ENCODE data around the gene MEF2C. TPM values are rescaled to one million over a fixed set of nuclear protein-coding genes. Genes with fewer than 3 reads are reported as not detected.

Gene MEF2C
- total RNA-seq, 1 donor from 2014 or later, result 20.5 TPM

- Mint-ChIP-seq H3K27ac (ENCODE audit: unreplicated experiment) (no peak overlapping the region), H3K9me3 (ENCODE audit: unreplicated experiment) (no peaks in the 10 kb centered on the region), H3K4me3 (ENCODE audit: unreplicated experiment) (no peak overlapping the region), H3K36me3 (ENCODE audit: low read depth, unreplicated experiment) (peaks cover 14% of the 10 kb centered on the region), H3K4me1 (ENCODE audit: low read depth, unreplicated experiment) (peaks cover 6% of the 10 kb centered on the region), H3K27me3 (ENCODE audit: low read depth, unreplicated experiment) (no peaks in the 10 kb centered on the region)
- Histone ChIP-seq H3K4me3 (ENCODE audit: insufficient read depth, low read depth, low read length) (no peak overlapping the region), H3K4me1 (ENCODE audit: insufficient read depth, low read length) (no peaks in the 10 kb centered on the region), H4K20me1 (ENCODE audit: insufficient read depth, low read length) (no peaks in the 10 kb centered on the region), H3K4me2 (ENCODE audit: low read length) (no peak overlapping the region), H3K36me3 (ENCODE audit: insufficient read depth, low read length) (no peaks in the 10 kb centered on the region), H3K9ac (ENCODE audit: low read length) (no peak overlapping the region), H3K27ac (ENCODE audit: low read depth, low read length) (no peak overlapping the region), H2AFZ (ENCODE audit: low read depth, low read length) (no peak overlapping the region), H3K27me3 (ENCODE audit: insufficient read depth, low read length) (no peaks in the 10 kb centered on the region), H3K79me2 (ENCODE audit: insufficient read depth, low read length) (no peaks in the 10 kb centered on the region), H3K9me3 (ENCODE audit: insufficient read depth, low read depth, low read length) (no peaks in the 10 kb centered on the region)
- TF ChIP-seq EZH2 (IDR thresholded peaks at IDR 0.05; ENCODE audit: insufficient read depth, low read length) (no peak), CTCF (IDR thresholded peaks at IDR 0.05; ENCODE audit: insufficient read depth, low read depth, low read length) (no peak)
- FAIRE-seq (no peak), DNase-seq (ENCODE audit: low read depth) (no peak)
These were observed 124.8 kb downstream of the MEF2C start for GRCh38 chr5:88758184-88758583.

GRCh38 chr5:88756953-88757352, 126.0 kb downstream of the MEF2C start:
- no peak overlapping the region for H3K4me3 ChIP-seq (ENCODE audit: insufficient read depth, low read depth, low read length)
- no peak overlapping the region for H3K4me3 Mint-ChIP-seq (ENCODE audit: unreplicated experiment)
- no peaks in the 10 kb centered on the region for H3K27me3 Mint-ChIP-seq (ENCODE audit: low read depth, unreplicated experiment)
- peaks cover 6% of the 10 kb centered on the region for H3K4me1 Mint-ChIP-seq (ENCODE audit: low read depth, unreplicated experiment)
- DNase-seq (ENCODE audit: low read depth) (no peak), FAIRE-seq (no peak)
- no peak for TF ChIP-seq CTCF (IDR thresholded peaks at IDR 0.05; ENCODE audit: insufficient read depth, low read depth, low read length)
- TF ChIP-seq EZH2 (IDR thresholded peaks at IDR 0.05; ENCODE audit: insufficient read depth, low read length), result no peak
- H3K79me2 ChIP-seq (ENCODE audit: insufficient read depth, low read length), result no peaks in the 10 kb centered on the region
- peaks cover 19% of the 10 kb centered on the region for H3K36me3 Mint-ChIP-seq (ENCODE audit: low read depth, unreplicated experiment)
- no peak overlapping the region for H3K27ac ChIP-seq (ENCODE audit: low read depth, low read length)
- no peaks in the 10 kb centered on the region for H3K36me3 ChIP-seq (ENCODE audit: insufficient read depth, low read length)
- no peaks in the 10 kb centered on the region for H3K4me1 ChIP-seq (ENCODE audit: insufficient read depth, low read length)
- no peaks in the 10 kb centered on the region for H4K20me1 ChIP-seq (ENCODE audit: insufficient read depth, low read length)
- no peak overlapping the region for H2AFZ ChIP-seq (ENCODE audit: low read depth, low read length)
- H3K9ac ChIP-seq (ENCODE audit: low read length), result no peak overlapping the region
- no peak overlapping the region for H3K27ac Mint-ChIP-seq (ENCODE audit: unreplicated experiment)
- no peak overlapping the region for H3K4me2 ChIP-seq (ENCODE audit: low read length)
- no peaks in the 10 kb centered on the region for H3K9me3 ChIP-seq (ENCODE audit: insufficient read depth, low read depth, low read length)
- H3K27me3 ChIP-seq (ENCODE audit: insufficient read depth, low read length), result no peaks in the 10 kb centered on the region
- H3K9me3 Mint-ChIP-seq (ENCODE audit: unreplicated experiment), result peaks cover 7% of the 10 kb centered on the region

- Histone ChIP-seq H3K27me3 (ENCODE audit: insufficient read depth, low read length) (no peaks in the 10 kb centered on the region), H3K9ac (ENCODE audit: low read length) (no peak overlapping the region), H2AFZ (ENCODE audit: low read depth, low read length) (no peak overlapping the region), H3K79me2 (ENCODE audit: insufficient read depth, low read length) (no peaks in the 10 kb centered on the region), H3K4me1 (ENCODE audit: insufficient read depth, low read length) (no peaks in the 10 kb centered on the region), H3K4me3 (ENCODE audit: insufficient read depth, low read depth, low read length) (no peak overlapping the region), H4K20me1 (ENCODE audit: insufficient read depth, low read length) (no peaks in the 10 kb centered on the region), H3K36me3 (ENCODE audit: insufficient read depth, low read length) (peaks cover 3% of the 10 kb centered on the region), H3K9me3 (ENCODE audit: insufficient read depth, low read depth, low read length) (no peaks in the 10 kb centered on the region), H3K4me2 (ENCODE audit: low read length) (no peak overlapping the region), H3K27ac (ENCODE audit: low read depth, low read length) (no peak overlapping the region)
- TF ChIP-seq CTCF (IDR thresholded peaks at IDR 0.05; ENCODE audit: insufficient read depth, low read depth, low read length) (no peak), EZH2 (IDR thresholded peaks at IDR 0.05; ENCODE audit: insufficient read depth, low read length) (no peak)
- no peak for FAIRE-seq
- no peak overlapping the region for H3K4me3 Mint-ChIP-seq (ENCODE audit: unreplicated experiment)
- H3K4me1 Mint-ChIP-seq (ENCODE audit: low read depth, unreplicated experiment), result peaks cover 2% of the 10 kb centered on the region
- H3K27me3 Mint-ChIP-seq (ENCODE audit: low read depth, unreplicated experiment), result no peaks in the 10 kb centered on the region
- DNase-seq (ENCODE audit: low read depth), result no peak
- peaks cover 17% of the 10 kb centered on the region for H3K36me3 Mint-ChIP-seq (ENCODE audit: low read depth, unreplicated experiment)
- H3K9me3 Mint-ChIP-seq (ENCODE audit: unreplicated experiment), result peaks cover 15% of the 10 kb centered on the region
- H3K27ac Mint-ChIP-seq (ENCODE audit: unreplicated experiment), result no peak overlapping the region
These were observed 134.3 kb downstream of the MEF2C start for GRCh38 chr5:88748666-88749065.
